ENCODE measurements around the gene MAN2A1.

Gene MAN2A1

GRCh38 chr5:109862301-109862700 lies 172.6 kb downstream of the MAN2A1 start:
- H3K36me3 ChIP-seq = peaks cover 59% of the 10 kb centered on the region
- TF ChIP-seq CTCF (IDR thresholded peaks at IDR 0.05) = no peak
- H3K27me3 ChIP-seq = no peaks in the 10 kb centered on the region
- H3K4me1 ChIP-seq (ENCODE audit: control insufficient read depth in 1 of 2, insufficient read depth in 1 of 2, low read depth in 1 of 2, low read length in 1 of 2) = no peaks in the 10 kb centered on the region
- H3K27ac ChIP-seq = no peak overlapping the region
- H3K4me3 ChIP-seq (ENCODE audit: low read depth in 1 of 2, low read length in 1 of 2) = no peak overlapping the region
- no peaks in the 10 kb centered on the region for H3K9me3 ChIP-seq

- Histone ChIP-seq H3K4me1 (ENCODE audit: control insufficient read depth in 1 of 2, insufficient read depth in 1 of 2, low read depth in 1 of 2, low read length in 1 of 2) (no peaks in the 10 kb centered on the region), H3K27ac (no peak overlapping the region), H3K9me3 (no peaks in the 10 kb centered on the region), H3K4me3 (ENCODE audit: low read depth in 1 of 2, low read length in 1 of 2) (no peak overlapping the region), H3K27me3 (no peaks in the 10 kb centered on the region), H3K36me3 (peaks cover 52% of the 10 kb centered on the region)
- no peak for TF ChIP-seq CTCF (IDR thresholded peaks at IDR 0.05)
Measured at GRCh38 chr5:109863752-109864151, 174.0 kb downstream of the MAN2A1 start.

GRCh38 chr5:109865637-109866036 lies 175.9 kb downstream of the MAN2A1 start:
- no peaks in the 10 kb centered on the region for H3K4me1 ChIP-seq (ENCODE audit: control insufficient read depth in 1 of 2, insufficient read depth in 1 of 2, low read depth in 1 of 2, low read length in 1 of 2)
- H3K4me3 ChIP-seq (ENCODE audit: low read depth in 1 of 2, low read length in 1 of 2) = no peak overlapping the region
- no peak overlapping the region for H3K27ac ChIP-seq
- H3K27me3 ChIP-seq = no peaks in the 10 kb centered on the region
- no peak for TF ChIP-seq CTCF (IDR thresholded peaks at IDR 0.05)
- no peaks in the 10 kb centered on the region for H3K9me3 ChIP-seq
- peaks cover 46% of the 10 kb centered on the region for H3K36me3 ChIP-seq

- Histone ChIP-seq H3K9me3 (no peaks in the 10 kb centered on the region), H3K27ac (no peak overlapping the region), H3K4me1 (ENCODE audit: control insufficient read depth in 1 of 2, insufficient read depth in 1 of 2, low read depth in 1 of 2, low read length in 1 of 2) (no peaks in the 10 kb centered on the region), H3K4me3 (ENCODE audit: low read depth in 1 of 2, low read length in 1 of 2) (no peak overlapping the region), H3K36me3 (peaks cover 43% of the 10 kb centered on the region), H3K27me3 (no peaks in the 10 kb centered on the region)
- no peak for TF ChIP-seq CTCF (IDR thresholded peaks at IDR 0.05)
Measured at GRCh38 chr5:109866051-109866450, 176.3 kb downstream of the MAN2A1 start.

GRCh38 chr5:109868737-109869136 lies 179.0 kb downstream of the MAN2A1 start:
- H3K27ac ChIP-seq = no peak overlapping the region
- peaks cover 30% of the 10 kb centered on the region for H3K36me3 ChIP-seq
- H3K9me3 ChIP-seq = no peaks in the 10 kb centered on the region
- H3K4me1 ChIP-seq (ENCODE audit: control insufficient read depth in 1 of 2, insufficient read depth in 1 of 2, low read depth in 1 of 2, low read length in 1 of 2) = no peaks in the 10 kb centered on the region
- no peak overlapping the region for H3K4me3 ChIP-seq (ENCODE audit: low read depth in 1 of 2, low read length in 1 of 2)
- TF ChIP-seq CTCF (IDR thresholded peaks at IDR 0.05) = no peak
- H3K27me3 ChIP-seq = no peaks in the 10 kb centered on the region

GRCh38 chr5:109873687-109874086 lies 184.0 kb downstream of the MAN2A1 start:
- no peak overlapping the region for H3K27ac ChIP-seq
- no peaks in the 10 kb centered on the region for H3K9me3 ChIP-seq
- TF ChIP-seq CTCF (IDR thresholded peaks at IDR 0.05) = no peak
- H3K4me1 ChIP-seq (ENCODE audit: control insufficient read depth in 1 of 2, insufficient read depth in 1 of 2, low read depth in 1 of 2, low read length in 1 of 2) = no peaks in the 10 kb centered on the region
- no peaks in the 10 kb centered on the region for H3K27me3 ChIP-seq
- H3K4me3 ChIP-seq (ENCODE audit: low read depth in 1 of 2, low read length in 1 of 2) = no peak overlapping the region
- H3K36me3 ChIP-seq = no peaks in the 10 kb centered on the region
